SU-DHL-6 (cell line): ENCODE data around the gene PARVA.

Experiments
- EZH2phosphoT487 ChIP-seq: fragments of 200-600 bp; sonication (generic), shearing (Covaris generic); conservative IDR thresholded peaks from 2 replicates; pipeline ENCODE4 v1.6.1; 2018; ENCODE audit warnings: mild to moderate bottlenecking, antibody characterized with exemption, low read length, moderate library complexity, mixed read lengths
- TF ChIP-seq, protein P1 (sequence below): fragments of 200-600 bp; sonication (generic); IDR thresholded peaks from one replicate; pipeline ENCODE4 v1.5.1; 2017; ENCODE audit warnings: antibody characterized with exemption, mild to moderate bottlenecking, low read length, moderate library complexity; ENCODE audit not compliant: insufficient read depth, poor library complexity, severe bottlenecking

DNA sequence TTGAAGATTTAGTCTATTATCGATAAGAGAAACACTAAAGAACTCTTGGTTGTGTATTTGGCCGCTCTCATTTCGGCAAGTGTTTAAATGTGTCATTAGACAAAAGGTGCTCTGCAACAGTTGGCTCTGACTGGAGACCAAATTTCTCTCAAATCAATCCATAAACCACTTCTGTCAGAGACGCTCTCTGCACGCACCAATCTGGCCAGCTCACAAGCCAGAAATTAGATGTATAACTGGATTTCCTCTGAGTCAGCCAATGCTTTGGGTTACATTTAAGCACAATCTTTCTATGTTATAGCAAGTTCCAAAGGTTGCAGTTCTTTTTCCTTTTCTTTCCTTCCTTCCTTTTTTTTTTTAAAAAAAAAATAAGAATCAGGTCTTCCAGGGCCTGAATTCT lies 17.6 kb upstream of the PARVA start:
- TF ChIP-seq, protein P1, sequence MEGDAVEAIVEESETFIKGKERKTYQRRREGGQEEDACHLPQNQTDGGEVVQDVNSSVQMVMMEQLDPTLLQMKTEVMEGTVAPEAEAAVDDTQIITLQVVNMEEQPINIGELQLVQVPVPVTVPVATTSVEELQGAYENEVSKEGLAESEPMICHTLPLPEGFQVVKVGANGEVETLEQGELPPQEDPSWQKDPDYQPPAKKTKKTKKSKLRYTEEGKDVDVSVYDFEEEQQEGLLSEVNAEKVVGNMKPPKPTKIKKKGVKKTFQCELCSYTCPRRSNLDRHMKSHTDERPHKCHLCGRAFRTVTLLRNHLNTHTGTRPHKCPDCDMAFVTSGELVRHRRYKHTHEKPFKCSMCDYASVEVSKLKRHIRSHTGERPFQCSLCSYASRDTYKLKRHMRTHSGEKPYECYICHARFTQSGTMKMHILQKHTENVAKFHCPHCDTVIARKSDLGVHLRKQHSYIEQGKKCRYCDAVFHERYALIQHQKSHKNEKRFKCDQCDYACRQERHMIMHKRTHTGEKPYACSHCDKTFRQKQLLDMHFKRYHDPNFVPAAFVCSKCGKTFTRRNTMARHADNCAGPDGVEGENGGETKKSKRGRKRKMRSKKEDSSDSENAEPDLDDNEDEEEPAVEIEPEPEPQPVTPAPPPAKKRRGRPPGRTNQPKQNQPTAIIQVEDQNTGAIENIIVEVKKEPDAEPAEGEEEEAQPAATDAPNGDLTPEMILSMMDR: no peak
- TF ChIP-seq EZH2phosphoT487: no peak
